Activated CD8-positive, alpha-beta memory T cell treated with anti-CD3 and anti-CD28 coated beads, Interleukin-2, amount 10 ng/mL, durations not matched to agents 7 days and 5 days (primary cell): ENCODE measurements around the gene ZNF283. TPM values are rescaled to one million over a fixed set of nuclear protein-coding genes. Genes with fewer than 3 reads are reported as not detected.
"Not testable (repeated sequence)": the region's sequence is repeated elsewhere in the genome, so short reads cannot be mapped to it uniquely, and the experiment has no call there.

Experiments used
- ATAC-seq: fragments of 150-1000 bp; cut with Tn5 transposase; one replicate; pipeline ENCODE4 v1.10.0; 2021; ENCODE audit warnings: moderate library complexity
- CTCF ChIA-PET: fragments of 350-600 bp; sonication (Branson Sonifier 250); formaldehyde crosslinking; loops from one replicate; lab custom pipeline; 2021; ENCODE audit warnings: antibody characterized with exemption; lab: Charles Lee
- DNase-seq: peaks from one replicate; pipeline ENCODE4 v3.0.0-alpha.2; 2020
- H3K27ac Mint-ChIP-seq: one replicate; pipeline ENCODE4 v1.8.0; 2021; ENCODE audit warnings: mild to moderate bottlenecking, mixed read lengths
- H3K27me3 Mint-ChIP-seq: one replicate; pipeline ENCODE4 v1.8.0; 2021; ENCODE audit warnings: mixed read lengths
- H3K36me3 Mint-ChIP-seq: one replicate; pipeline ENCODE4 v1.8.0; 2021; ENCODE audit warnings: mild to moderate bottlenecking, mixed read lengths
- H3K4me1 Mint-ChIP-seq: one replicate; pipeline ENCODE4 v1.8.0; 2021; ENCODE audit warnings: mixed read lengths
- H3K4me3 Mint-ChIP-seq: one replicate; pipeline ENCODE4 v1.8.0; 2021; ENCODE audit warnings: mild to moderate bottlenecking, moderate library complexity, mixed read lengths
- H3K9me3 Mint-ChIP-seq: one replicate; pipeline ENCODE4 v1.8.0; 2022; ENCODE audit warnings: low read depth, mixed read lengths
- total RNA-seq, 2 experiments: library from RNA; stranded (reverse); gene quantifications; one replicate each; pipeline ENCODE4 v1.2.3, GENCODE V29; 2021

The ZNF283 gene
- total RNA-seq, 2 experiments from 2014 or later: 5.2 to 6.5 TPM

- Mint-ChIP-seq H3K27me3 (peaks cover 26% of the 10 kb centered on the region), H3K9me3 (no peaks in the 10 kb centered on the region), H3K27ac (no peak overlapping the region), H3K4me1 (no peaks in the 10 kb centered on the region), H3K4me3 (no peak overlapping the region), H3K36me3 (no peaks in the 10 kb centered on the region)
- CTCF ChIA-PET: no interaction called here
- DNase-seq (no peak), ATAC-seq (no peak)
Measured at GRCh38 chr19:43806848-43807247, 20.3 kb upstream of the ZNF283 start.

GRCh38 chr19:43807651-43808050 lies 19.5 kb upstream of the ZNF283 start:
- H3K9me3 Mint-ChIP-seq: no peaks in the 10 kb centered on the region
- H3K36me3 Mint-ChIP-seq: no peaks in the 10 kb centered on the region
- ATAC-seq: no peak
- H3K4me1 Mint-ChIP-seq: no peaks in the 10 kb centered on the region
- CTCF ChIA-PET: interaction anchor here (0.7 kb wide), 1 partner anchor 20 kb away, joined by 3 read pairs; no protein-coding TSS in a partner anchor
- no peak for DNase-seq
- H3K27me3 Mint-ChIP-seq: peaks cover 26% of the 10 kb centered on the region
- H3K27ac Mint-ChIP-seq: no peak overlapping the region
- H3K4me3 Mint-ChIP-seq: no peak overlapping the region

GRCh38 chr19:43809762-43810696 lies 17.1 kb upstream of the ZNF283 start:
- no peak for DNase-seq
- Mint-ChIP-seq H3K27me3 (peaks cover 26% of the 10 kb centered on the region), H3K9me3 (no peaks in the 10 kb centered on the region), H3K36me3 (no peaks in the 10 kb centered on the region), H3K4me1 (no peaks in the 10 kb centered on the region), H3K4me3 (no peak overlapping the region), H3K27ac (no peak overlapping the region)
- CTCF ChIA-PET: interaction anchor here (0.6 to 3.8 kb wide), 29 partner anchors 9 to 410 kb away, joined by 3 to 28 read pairs (median 4); partner anchors contain the start of genes KCNN4, PLAUR, ZNF226 and ZNF227
- peak; percentile 64 for ATAC-seq

GRCh38 chr19:43811837-43812236 lies 15.3 kb upstream of the ZNF283 start:
- Mint-ChIP-seq H3K27ac (no peak overlapping the region), H3K9me3 (no peaks in the 10 kb centered on the region), H3K36me3 (peaks cover 1% of the 10 kb centered on the region), H3K4me1 (no peaks in the 10 kb centered on the region), H3K4me3 (no peak overlapping the region), H3K27me3 (peaks cover 17% of the 10 kb centered on the region)
- DNase-seq (no peak), ATAC-seq (no peak)
- CTCF ChIA-PET: interaction anchor here (3.8 kb wide), 1 partner anchor 67 kb away, joined by 28 read pairs; no protein-coding TSS in a partner anchor

DNA sequence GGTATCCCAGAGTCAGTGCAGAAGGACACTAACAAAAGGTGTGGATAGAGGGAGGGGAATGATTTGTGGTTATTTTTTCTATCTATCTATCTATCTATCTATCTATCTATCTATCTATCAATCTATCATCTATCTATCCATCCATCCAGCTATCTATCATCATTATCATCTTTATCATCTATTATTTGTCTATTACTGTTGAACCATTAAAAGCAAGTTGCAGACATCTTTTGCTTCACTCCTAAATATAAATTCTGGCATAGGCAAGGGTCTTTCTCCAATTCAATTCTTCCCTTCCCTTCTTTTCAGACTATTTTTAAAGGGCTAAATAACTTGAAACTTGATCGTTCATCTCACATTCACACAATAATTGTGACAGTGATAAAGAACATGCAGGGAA lies 14.9 kb upstream of the ZNF283 start:
- ATAC-seq (no peak), DNase-seq (no peak)
- Mint-ChIP-seq H3K27ac (no peak overlapping the region), H3K4me3 (no peak overlapping the region), H3K4me1 (no peaks in the 10 kb centered on the region), H3K27me3 (peaks cover 14% of the 10 kb centered on the region), H3K9me3 (peaks cover 2% of the 10 kb centered on the region), H3K36me3 (peaks cover 1% of the 10 kb centered on the region)
- CTCF ChIA-PET: no interaction called here

DNA sequence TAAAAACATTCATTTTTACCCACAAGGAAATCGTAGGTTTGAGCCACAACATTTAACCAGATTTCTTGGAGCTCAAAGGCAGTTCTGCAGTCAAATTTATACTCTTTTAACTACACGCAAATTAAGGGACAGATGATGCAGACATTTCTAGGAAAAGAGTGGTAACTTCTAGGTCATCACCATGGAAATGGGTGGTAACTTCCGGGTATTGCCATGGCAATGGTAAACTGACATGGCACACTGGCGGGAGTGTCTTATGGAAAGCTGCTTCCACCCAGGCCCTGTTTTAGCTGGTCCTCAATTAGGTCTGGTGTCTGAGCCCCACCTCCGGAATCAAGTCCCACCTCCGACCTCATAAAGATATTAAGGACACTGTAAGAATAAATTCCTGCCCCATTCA lies 14.4 kb upstream of the ZNF283 start:
- Mint-ChIP-seq H3K4me1 (no peaks in the 10 kb centered on the region), H3K4me3 (no peak overlapping the region), H3K9me3 (peaks cover 2% of the 10 kb centered on the region), H3K27ac (no peak overlapping the region), H3K36me3 (peaks cover 1% of the 10 kb centered on the region), H3K27me3 (peaks cover 12% of the 10 kb centered on the region)
- CTCF ChIA-PET: no interaction called here
- ATAC-seq: no peak
- no peak for DNase-seq

- Mint-ChIP-seq H3K9me3 (peaks cover 2% of the 10 kb centered on the region), H3K4me3 (no peak overlapping the region), H3K27ac (no peak overlapping the region), H3K36me3 (peaks cover 1% of the 10 kb centered on the region), H3K27me3 (peaks cover 6% of the 10 kb centered on the region), H3K4me1 (no peaks in the 10 kb centered on the region)
- ATAC-seq: no peak
- DNase-seq: no peak
- CTCF ChIA-PET: interaction anchor here (1.4 kb wide), 1 partner anchor 69 kb away, joined by 4 read pairs; no protein-coding TSS in a partner anchor
Measured at GRCh38 chr19:43814663-43815352, 12.3 kb upstream of the ZNF283 start.

- ATAC-seq, DNase-seq, H3K9me3 Mint-ChIP-seq, H3K36me3 Mint-ChIP-seq, H3K4me1 Mint-ChIP-seq, H3K4me3 Mint-ChIP-seq, H3K27ac Mint-ChIP-seq: not testable (repeated sequence)
- CTCF ChIA-PET: interaction anchor here (1.2 kb wide), 1 partner anchor 72 kb away, joined by 3 read pairs; no protein-coding TSS in a partner anchor
- H3K27me3 Mint-ChIP-seq: peaks cover 23% of the 10 kb centered on the region
Measured at GRCh38 chr19:43817454-43817853, 9.7 kb upstream of the ZNF283 start.

DNA sequence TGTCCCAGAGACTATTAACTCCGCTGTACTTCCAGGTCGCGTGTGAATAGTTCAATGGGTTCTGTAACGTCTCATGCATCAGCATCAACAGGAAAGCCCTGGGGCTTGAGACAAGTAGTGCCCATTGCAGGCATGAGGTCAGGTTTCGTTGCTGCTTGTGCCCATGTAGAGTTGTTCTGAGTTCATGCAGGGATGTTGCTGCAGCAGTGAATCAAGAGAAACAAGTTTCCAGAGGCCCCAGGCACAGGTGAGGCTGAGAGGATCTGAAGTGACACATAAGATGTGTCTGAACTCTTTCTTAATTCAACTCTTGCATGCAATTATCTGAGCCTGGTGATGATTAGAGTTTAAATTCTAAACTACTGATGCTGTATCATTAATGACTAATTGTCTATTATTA lies 8.6 kb upstream of the ZNF283 start:
- Mint-ChIP-seq H3K9me3 (peaks cover 7% of the 10 kb centered on the region), H3K4me1 (peaks cover 9% of the 10 kb centered on the region), H3K36me3 (peaks cover 8% of the 10 kb centered on the region), H3K27ac (no peak overlapping the region), H3K27me3 (peaks cover 23% of the 10 kb centered on the region), H3K4me3 (no peak overlapping the region)
- CTCF ChIA-PET: interaction anchor here (1.2 kb wide), 1 partner anchor 9 kb away, joined by 4 read pairs; no protein-coding TSS in a partner anchor
- ATAC-seq: no peak
- DNase-seq: no peak

GRCh38 chr19:43820098-43820883 lies 6.8 kb upstream of the ZNF283 start:
- peaks cover 9% of the 10 kb centered on the region for H3K4me1 Mint-ChIP-seq
- CTCF ChIA-PET: no interaction called here
- H3K9me3 Mint-ChIP-seq: peaks cover 7% of the 10 kb centered on the region
- peak overlapping the region; percentile 56 for H3K4me3 Mint-ChIP-seq
- DNase-seq (no peak), ATAC-seq (no peak)
- H3K27me3 Mint-ChIP-seq: peaks cover 31% of the 10 kb centered on the region
- H3K27ac Mint-ChIP-seq: no peak overlapping the region
- H3K36me3 Mint-ChIP-seq: peaks cover 8% of the 10 kb centered on the region

- DNase-seq (no peak), ATAC-seq (no peak)
- CTCF ChIA-PET: interaction anchor here (1.6 kb wide), 1 partner anchor 11 kb away, joined by 6 read pairs; no protein-coding TSS in a partner anchor
- Mint-ChIP-seq H3K36me3 (peaks cover 8% of the 10 kb centered on the region), H3K4me3 (peak overlapping the region; percentile 56), H3K9me3 (peaks cover 8% of the 10 kb centered on the region), H3K4me1 (peaks cover 9% of the 10 kb centered on the region), H3K27me3 (peaks cover 31% of the 10 kb centered on the region), H3K27ac (no peak overlapping the region)
Measured at GRCh38 chr19:43820884-43821215, 6.3 kb upstream of the ZNF283 start.

- CTCF ChIA-PET: not testable (repeated sequence)
Measured at GRCh38 chr19:43823856-43824255, 3.3 kb upstream of the ZNF283 start.

DNA sequence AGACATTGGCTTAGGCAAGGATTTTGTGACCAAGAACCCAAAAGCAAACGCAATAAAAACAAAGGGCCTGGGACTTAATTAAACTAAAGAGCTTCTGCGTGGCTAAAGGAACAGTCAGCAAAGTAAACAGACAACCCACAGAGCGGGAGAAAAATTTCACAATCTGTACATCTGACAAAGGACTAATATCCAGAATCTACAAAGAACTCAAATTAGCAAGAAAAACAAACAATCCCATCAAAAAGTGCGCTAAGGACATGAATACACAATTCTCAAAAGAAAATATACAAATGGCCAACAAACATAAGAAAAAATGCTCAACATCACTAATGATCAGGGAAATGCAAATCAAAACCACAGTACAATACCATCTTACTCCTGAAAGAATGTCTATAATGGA lies 2.5 kb upstream of the ZNF283 start:
- H3K4me3 Mint-ChIP-seq, ATAC-seq, DNase-seq, H3K27ac Mint-ChIP-seq, CTCF ChIA-PET: not testable (repeated sequence)
- Mint-ChIP-seq H3K9me3 (peaks cover 13% of the 10 kb centered on the region), H3K4me1 (peaks cover 27% of the 10 kb centered on the region), H3K36me3 (peaks cover 25% of the 10 kb centered on the region), H3K27me3 (peaks cover 31% of the 10 kb centered on the region)

More at GRCh38 chr19:43823856-43824255, 3.3 kb upstream of the ZNF283 start:
- not testable (repeated sequence) for H3K4me3 Mint-ChIP-seq, ATAC-seq, DNase-seq, H3K27ac Mint-ChIP-seq
- peaks cover 11% of the 10 kb centered on the region for H3K9me3 Mint-ChIP-seq
- peaks cover 27% of the 10 kb centered on the region for H3K4me1 Mint-ChIP-seq
- peaks cover 31% of the 10 kb centered on the region for H3K27me3 Mint-ChIP-seq
- H3K36me3 Mint-ChIP-seq: peaks cover 19% of the 10 kb centered on the region
